Measurements from ENCODE around the gene SEC16B. TPM values are rescaled to one million over a fixed set of nuclear protein-coding genes. Genes with fewer than 3 reads are reported as not detected.
A peak's percentile ranks its signal among the peaks of the same experiment; 100 is the strongest.
"Not testable (repeated sequence)": the region's sequence is repeated elsewhere in the genome, so short reads cannot be mapped to it uniquely, and the experiment has no call there.

SEC16B gene
- polyA plus RNA-seq (ENCODE audit: insufficient read length in 3 of 3), result 1 to 10 TPM; 3.4 to 4.5 (median 4.4) TPM
- long read RNA-seq, donor 1, result 0 reads
- long read RNA-seq, donor 2, result 0 reads
- long read RNA-seq, donor 3, result 0 reads
- long read RNA-seq, donor 4, result 0 reads
- long read RNA-seq, donor 5, result 0 reads
- long read RNA-seq, donor 6, result 0 reads
- long read RNA-seq, donor 7, result 0 reads
- long read RNA-seq, donor 8, result 0 reads
- long read RNA-seq, donor 9, result 0 reads
- long read RNA-seq, donor 10, result 0 reads
- long read RNA-seq, donor 11, result 0 reads
- long read RNA-seq, donor 12, result 0 reads
- long read RNA-seq, donor 13, result 0 reads
- long read RNA-seq, donor 14, result 0 reads
- long read RNA-seq, donor 15, result 0 reads
- long read RNA-seq, donor 16, result 0 reads

GRCh38 chr1:177969825-177970371 lies at the start of gene SEC16B:
Gene SEC16B (minus strand): TSS chr1:177970058. CDS start chr1:177967981, 2,077 bp downstream.
- DNase-seq (ENCODE audit: extremely low read depth in 1 of 11, low read depth in 9 of 11, low spot score in 4 of 11), result no peak

GRCh38 chr1:178019622-178020021 lies 49.8 kb upstream of the SEC16B start:
- DNase-seq (ENCODE audit: extremely low read depth in 1 of 11, low read depth in 9 of 11, low spot score in 4 of 11), result no peak

- DNase-seq (ENCODE audit: extremely low read depth in 1 of 11, low read depth in 9 of 11, low spot score in 4 of 11), result no peak
These were observed 49.4 kb upstream of the SEC16B start for GRCh38 chr1:178019208-178019607.

GRCh38 chr1:178017517-178017916 lies 47.7 kb upstream of the SEC16B start:
- no peak for DNase-seq (ENCODE audit: extremely low read depth in 1 of 11, low read depth in 9 of 11, low spot score in 4 of 11)

DNA sequence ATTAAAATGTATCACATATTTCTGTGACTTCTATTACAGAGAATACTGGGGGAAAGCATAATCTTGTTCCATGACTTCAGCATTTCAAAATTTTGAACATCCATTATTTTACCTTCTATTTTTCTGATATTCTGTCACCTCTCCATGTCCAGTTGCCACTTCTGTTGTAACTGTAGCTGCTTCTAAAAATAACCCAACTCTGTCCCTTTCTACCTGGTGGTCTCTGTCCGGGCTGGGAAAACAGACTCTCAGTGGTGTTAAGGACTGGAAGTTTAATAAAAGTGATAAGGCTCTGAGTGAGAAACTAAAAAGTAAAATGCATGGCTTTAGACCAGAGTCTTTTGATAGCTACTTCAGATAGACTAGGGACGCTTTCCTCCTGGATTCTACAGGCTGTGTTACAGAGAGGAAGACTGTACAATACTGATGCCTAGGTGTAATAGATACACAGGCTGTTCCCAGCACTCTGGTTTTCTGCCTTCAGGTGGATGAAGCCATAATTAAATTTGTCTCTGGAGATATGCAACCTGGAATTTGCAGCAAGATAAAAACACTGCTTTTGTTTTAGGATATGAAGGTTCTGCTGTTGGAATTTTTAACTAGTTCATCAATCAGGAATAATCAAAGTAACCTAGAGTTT lies 42.1 kb upstream of the SEC16B start:
- DNase-seq (ENCODE audit: extremely low read depth in 1 of 11, low read depth in 9 of 11, low spot score in 4 of 11), result no peak

DNA sequence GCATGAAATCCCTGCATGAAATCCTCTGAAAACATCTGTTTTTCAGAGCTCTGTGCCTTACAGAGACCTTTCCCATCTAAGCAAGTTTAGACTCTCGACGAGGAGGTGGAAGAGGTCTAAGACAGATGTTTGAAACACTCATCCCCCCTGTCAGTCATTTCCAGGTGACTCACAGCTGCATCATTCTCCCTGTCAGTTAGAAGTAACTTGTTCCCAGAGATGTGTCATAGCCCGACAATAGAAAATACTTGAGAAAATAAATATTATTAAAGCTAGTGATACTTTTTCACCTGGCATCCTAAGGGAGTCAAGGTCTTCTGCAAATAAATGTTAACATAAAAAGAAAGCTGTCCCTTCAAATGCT lies 41.6 kb upstream of the SEC16B start:
- DNase-seq (ENCODE audit: extremely low read depth in 1 of 11, low read depth in 9 of 11, low spot score in 4 of 11), result no peak

- DNase-seq (ENCODE audit: extremely low read depth in 1 of 11, low read depth in 9 of 11, low spot score in 4 of 11), result no peak
These were observed 41.0 kb upstream of the SEC16B start for GRCh38 chr1:178010674-178011464.

DNA sequence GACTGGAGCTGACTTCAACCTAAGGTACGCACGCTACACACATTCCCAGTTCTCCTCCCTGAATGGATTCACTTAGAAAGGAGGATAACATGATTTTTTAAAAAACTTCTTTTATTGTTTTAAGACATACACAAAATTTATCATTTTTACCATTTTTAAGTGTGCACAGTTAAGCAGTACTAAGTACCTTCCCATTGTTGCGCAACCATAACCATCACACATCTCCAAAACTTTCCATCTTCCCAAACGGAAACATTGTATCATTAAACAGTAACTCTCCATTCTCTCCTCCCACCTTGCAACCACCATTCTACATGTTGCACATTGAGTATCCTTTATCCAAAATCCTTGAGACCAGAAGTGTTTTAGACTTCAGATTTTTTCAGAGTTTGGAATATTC lies 36.2 kb upstream of the SEC16B start:
- DNase-seq (ENCODE audit: extremely low read depth in 1 of 11, low read depth in 9 of 11, low spot score in 4 of 11), result no peak

DNA sequence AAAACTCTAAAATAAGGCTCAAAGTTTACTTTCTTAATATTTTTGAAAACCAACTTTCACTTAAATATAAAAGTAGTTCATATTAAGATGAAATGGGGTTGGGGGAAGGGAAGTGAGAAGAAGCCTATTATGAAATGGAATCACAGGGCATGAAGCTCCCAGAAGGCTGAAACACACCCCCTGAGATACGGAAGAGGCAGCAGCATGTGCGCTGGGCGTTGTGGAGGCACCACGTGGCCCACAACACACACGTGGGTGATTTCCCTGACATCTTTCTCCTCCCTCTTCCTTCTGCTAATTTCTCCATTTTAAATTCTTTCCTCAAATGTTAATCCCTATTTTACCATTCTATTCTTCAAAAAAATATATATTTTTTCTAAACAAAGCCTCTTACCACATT lies 35.6 kb upstream of the SEC16B start:
- DNase-seq (ENCODE audit: extremely low read depth in 1 of 11, low read depth in 9 of 11, low spot score in 4 of 11), result no peak

DNA sequence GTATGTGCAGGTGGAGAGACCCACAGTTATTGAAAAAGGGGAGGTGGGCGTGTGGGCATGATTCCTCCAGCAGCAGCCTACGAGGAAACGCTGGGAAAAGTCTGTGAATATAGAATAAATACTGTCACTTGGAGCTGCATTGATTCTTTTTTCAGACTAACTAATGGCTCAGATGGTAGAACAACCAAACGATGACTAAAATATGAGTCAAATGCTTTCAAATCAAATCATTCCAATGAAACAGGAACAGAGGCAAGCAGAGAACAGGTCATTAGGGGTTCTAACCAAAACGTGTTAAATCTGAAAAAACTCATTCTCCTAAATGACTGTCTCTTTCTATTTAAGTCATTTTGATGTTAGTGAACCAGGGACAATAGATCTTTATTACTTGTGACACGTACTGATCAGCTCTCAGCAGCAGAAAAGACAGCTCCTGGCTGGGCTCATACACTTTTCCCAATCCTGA lies 35.1 kb upstream of the SEC16B start:
- no peak for DNase-seq (ENCODE audit: extremely low read depth in 1 of 11, low read depth in 9 of 11, low spot score in 4 of 11)

GRCh38 chr1:177998696-177999631 lies 29.1 kb upstream of the SEC16B start:
- no peak for DNase-seq (ENCODE audit: extremely low read depth in 1 of 11, low read depth in 9 of 11, low spot score in 4 of 11)

GRCh38 chr1:177996957-177997356 lies 27.1 kb upstream of the SEC16B start:
- no peak for DNase-seq (ENCODE audit: extremely low read depth in 1 of 11, low read depth in 9 of 11, low spot score in 4 of 11)

- no peak for DNase-seq (ENCODE audit: extremely low read depth in 1 of 11, low read depth in 9 of 11, low spot score in 4 of 11)
These were observed 25.5 kb upstream of the SEC16B start for GRCh38 chr1:177995369-177995768.

DNA sequence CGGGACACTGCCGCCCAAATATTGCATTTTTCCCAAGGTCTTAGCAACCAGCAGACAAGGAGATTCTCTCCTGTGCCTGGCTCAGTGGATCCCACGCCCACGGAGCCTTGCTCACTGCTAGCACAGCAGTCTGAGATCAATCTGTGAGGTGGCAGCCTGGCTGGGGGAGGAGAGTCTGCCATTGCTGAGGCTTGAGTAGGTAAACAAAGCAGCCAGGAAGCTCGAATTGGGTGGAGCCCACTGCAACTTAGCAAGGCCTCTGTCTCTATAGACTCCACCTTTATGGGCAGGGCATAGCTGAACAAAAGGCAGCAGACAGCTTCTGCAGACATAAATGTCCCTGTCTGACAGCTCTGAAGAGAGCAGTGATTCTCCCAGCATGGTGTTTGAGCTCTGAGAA lies 16.4 kb upstream of the SEC16B start:
- DNase-seq (ENCODE audit: extremely low read depth in 1 of 11, low read depth in 9 of 11, low spot score in 4 of 11), result not testable (repeated sequence)

- no peak for DNase-seq (ENCODE audit: extremely low read depth in 1 of 11, low read depth in 9 of 11, low spot score in 4 of 11)
These were observed 14.9 kb upstream of the SEC16B start for GRCh38 chr1:177984761-177985160.

DNA sequence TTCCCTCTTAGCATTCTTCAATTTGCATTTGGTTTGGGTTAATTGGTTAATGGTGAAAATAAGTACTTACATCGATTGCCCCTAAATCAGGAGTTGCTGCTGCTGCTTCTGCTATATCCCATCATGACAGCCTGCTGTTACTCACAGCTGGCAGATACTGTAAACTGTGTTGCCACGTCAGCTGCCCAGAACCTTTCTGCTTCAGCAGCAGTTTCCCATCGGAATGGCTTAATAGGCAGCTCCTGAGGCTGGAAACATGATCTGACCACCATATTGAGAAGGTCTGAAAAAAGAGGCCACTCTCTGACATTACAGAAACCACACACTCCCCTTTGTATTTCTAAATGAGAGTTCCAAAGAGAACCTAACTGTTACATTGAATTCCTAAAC lies 14.3 kb upstream of the SEC16B start:
- peak; percentile 40 to 66 (median 59) for DNase-seq (ENCODE audit: extremely low read depth in 1 of 11, low read depth in 9 of 11, low spot score in 4 of 11)

DNA sequence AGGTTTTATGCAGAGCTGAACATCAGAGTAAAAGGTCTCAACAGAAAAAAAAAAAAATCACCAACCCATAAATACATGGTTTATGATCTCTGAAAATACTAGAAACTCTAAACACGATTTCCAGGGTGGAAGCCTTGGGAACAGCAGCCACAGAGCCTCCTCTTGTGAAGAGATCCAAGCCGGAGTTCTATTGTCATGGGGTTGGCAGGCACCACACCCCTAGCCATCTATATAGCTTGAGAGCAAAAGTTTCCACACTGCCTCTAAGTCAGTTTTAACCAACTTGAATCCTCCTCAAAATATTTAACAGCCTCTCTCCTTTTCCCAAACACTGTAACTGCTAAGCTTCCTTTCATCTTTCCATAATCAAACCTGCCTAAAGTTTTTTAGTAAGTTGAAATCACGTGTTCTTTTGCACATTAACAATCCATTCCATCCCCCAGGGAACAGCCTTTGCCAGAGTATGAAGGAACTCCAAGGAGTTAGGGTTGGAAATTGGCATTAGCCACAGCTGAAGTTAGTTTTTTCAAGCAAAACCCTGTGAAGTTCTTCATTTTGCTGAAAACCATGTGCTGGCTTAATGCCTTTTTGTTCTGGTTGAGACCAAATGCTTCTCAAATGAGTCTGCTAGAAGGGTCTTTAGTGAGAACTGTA lies 13.8 kb upstream of the SEC16B start:
- no peak for DNase-seq (ENCODE audit: extremely low read depth in 1 of 11, low read depth in 9 of 11, low spot score in 4 of 11)

- DNase-seq (ENCODE audit: extremely low read depth in 1 of 11, low read depth in 9 of 11, low spot score in 4 of 11), result no peak
These were observed 13.2 kb upstream of the SEC16B start for GRCh38 chr1:177983077-177983476.
